Spleen (tissue), 7 donors: Measurements from ENCODE around the gene EPN1.
"Not testable (repeated sequence)": the region's sequence is repeated elsewhere in the genome, so short reads cannot be mapped to it uniquely, and the experiment has no call there.

Experiments used
- CTCF ChIP-seq, 11 experiments: fragments of 200-600 bp in 7 of 11; fragments of 450-650 bp in 4 of 11; sonication (generic) in 4 of 11; IDR thresholded peaks in 8 of 11; conservative IDR thresholded peaks in 3 of 11; 1 replicate in 7 of 11; 2 replicates in 4 of 11; pipeline versions ENCODE4 v1.4.0 to v1.8.0; 2016 to 2021; ENCODE audit warnings: antibody characterized with exemption in 11 of 11, inconsistent platforms in 4 of 11, mild to moderate bottlenecking in 1 of 11
- POLR2A ChIP-seq, 3 donors: fragments of 450-650 bp; IDR thresholded peaks; one replicate each; pipeline ENCODE4 v1.5.1; 2017; ENCODE audit warnings: antibody characterized with exemption in 3 of 3, mild to moderate bottlenecking in 1 of 3
- POLR2AphosphoS5 ChIP-seq, 3 donors: sonication (generic); formaldehyde crosslinking; IDR thresholded peaks; one replicate each; pipeline ENCODE4 v1.5.1; 2017; ENCODE audit warnings: antibody characterized with exemption in 3 of 3
- donor health status: DM: no; HTN: no; CAD: no; lungs with moderate emphysema.
- donor health status: DM: no; HTN: no; CAD: no.
- donor health status: DM: no; HTN: no; CAD: no.

DNA sequence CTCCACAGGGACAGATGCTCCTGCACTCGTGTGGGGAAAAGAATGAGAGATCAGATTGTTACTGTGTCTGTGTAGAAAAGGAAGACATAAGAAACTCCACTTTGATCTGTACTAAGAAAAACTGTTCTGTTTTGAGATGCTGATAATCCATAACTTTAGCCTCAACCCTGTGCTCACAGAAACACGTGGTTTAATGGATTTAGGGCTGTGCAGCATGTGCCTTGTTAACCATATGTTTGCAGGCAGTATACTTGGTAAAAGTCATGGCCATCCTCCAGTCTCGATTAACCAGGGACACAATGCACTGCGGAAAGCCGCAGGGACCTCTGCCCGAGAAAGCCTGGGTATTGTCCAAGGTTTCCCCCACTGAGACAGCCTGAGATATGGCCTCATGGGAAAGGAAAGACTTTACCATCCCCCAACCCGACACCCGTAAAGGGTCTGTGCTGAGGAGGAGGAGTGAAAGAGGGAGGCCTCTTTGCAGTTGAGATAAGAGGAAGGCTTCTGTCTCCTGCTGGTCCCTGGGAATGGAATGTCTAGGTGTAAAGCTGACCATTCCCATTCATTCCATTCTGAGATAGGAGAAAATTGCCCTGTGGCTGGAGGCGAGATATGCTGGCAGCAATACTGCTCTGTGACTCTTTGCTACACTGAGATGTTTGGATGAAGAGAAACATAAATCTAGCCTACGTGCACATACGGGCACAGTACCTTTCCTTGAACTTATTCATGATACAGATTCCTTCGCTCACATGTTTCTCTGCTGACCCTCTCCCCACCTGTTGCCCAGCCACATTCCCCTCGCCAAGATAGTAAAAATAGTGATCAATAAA is 43.1 kb downstream of the EPN1 start:
- TF ChIP-seq CTCF (IDR thresholded peaks at IDR 0.05 in 8 of 11, conservative IDR thresholded peaks at IDR 0.05 in 3 of 11); POLR2AphosphoS5 (IDR thresholded peaks at IDR 0.05); POLR2A (IDR thresholded peaks at IDR 0.05): not testable (repeated sequence)
